ENCODE data around the gene RNLS.

The RNLS gene

GRCh38 chr10:88423732-88424131, 159.4 kb downstream of the RNLS start:
- DNase-seq = no peak

GRCh38 chr10:88421590-88421989, 161.5 kb downstream of the RNLS start:
- DNase-seq = no peak

- DNase-seq = no peak
Observed at GRCh38 chr10:88418871-88419270, 164.2 kb downstream of the RNLS start.

GRCh38 chr10:88417387-88418030, 165.6 kb downstream of the RNLS start:
- no peak for DNase-seq

GRCh38 chr10:88416801-88417200, 166.3 kb downstream of the RNLS start:
- DNase-seq = no peak

- no peak for DNase-seq
Observed at GRCh38 chr10:88415533-88416130, 167.5 kb downstream of the RNLS start.

GRCh38 chr10:88413412-88413811, 169.7 kb downstream of the RNLS start:
- no peak for DNase-seq

- DNase-seq = no peak
Observed at GRCh38 chr10:88411772-88412349, 171.3 kb downstream of the RNLS start.

- no peak for DNase-seq
Observed at GRCh38 chr10:88409824-88410223, 173.3 kb downstream of the RNLS start.

- DNase-seq = no peak
Observed at GRCh38 chr10:88409236-88409635, 173.9 kb downstream of the RNLS start.

- DNase-seq = no peak
Observed at GRCh38 chr10:88408096-88408495, 175.0 kb downstream of the RNLS start.

- DNase-seq = no peak
Observed at GRCh38 chr10:88404133-88404532, 179.0 kb downstream of the RNLS start.

- no peak for DNase-seq
Observed at GRCh38 chr10:88401671-88402347, 181.3 kb downstream of the RNLS start.

- no peak for DNase-seq
Observed at GRCh38 chr10:88399240-88399639, 183.9 kb downstream of the RNLS start.

GRCh38 chr10:88395677-88396076, 187.4 kb downstream of the RNLS start:
- DNase-seq = no peak

GRCh38 chr10:88392222-88392621, 190.9 kb downstream of the RNLS start:
- DNase-seq = peak; percentile 27

GRCh38 chr10:88390041-88390440, 193.1 kb downstream of the RNLS start:
- no peak for DNase-seq

GRCh38 chr10:88389456-88389855, 193.7 kb downstream of the RNLS start:
- peak; percentile 66 for DNase-seq

- DNase-seq = no peak
Observed at GRCh38 chr10:88388324-88388723, 194.8 kb downstream of the RNLS start.

GRCh38 chr10:88386821-88387773, 196.0 kb downstream of the RNLS start:
- peak; percentile 41 for DNase-seq

GRCh38 chr10:88386204-88386788, 196.8 kb downstream of the RNLS start:
- DNase-seq = no peak

GRCh38 chr10:88385601-88386203, 197.4 kb downstream of the RNLS start:
- DNase-seq = peak; percentile 72
